ENCODE results near the gene WDR4.
"Not testable (repeated sequence)": the region's sequence is repeated elsewhere in the genome, so short reads cannot be mapped to it uniquely, and the experiment has no call there.

WDR4 gene

DNA sequence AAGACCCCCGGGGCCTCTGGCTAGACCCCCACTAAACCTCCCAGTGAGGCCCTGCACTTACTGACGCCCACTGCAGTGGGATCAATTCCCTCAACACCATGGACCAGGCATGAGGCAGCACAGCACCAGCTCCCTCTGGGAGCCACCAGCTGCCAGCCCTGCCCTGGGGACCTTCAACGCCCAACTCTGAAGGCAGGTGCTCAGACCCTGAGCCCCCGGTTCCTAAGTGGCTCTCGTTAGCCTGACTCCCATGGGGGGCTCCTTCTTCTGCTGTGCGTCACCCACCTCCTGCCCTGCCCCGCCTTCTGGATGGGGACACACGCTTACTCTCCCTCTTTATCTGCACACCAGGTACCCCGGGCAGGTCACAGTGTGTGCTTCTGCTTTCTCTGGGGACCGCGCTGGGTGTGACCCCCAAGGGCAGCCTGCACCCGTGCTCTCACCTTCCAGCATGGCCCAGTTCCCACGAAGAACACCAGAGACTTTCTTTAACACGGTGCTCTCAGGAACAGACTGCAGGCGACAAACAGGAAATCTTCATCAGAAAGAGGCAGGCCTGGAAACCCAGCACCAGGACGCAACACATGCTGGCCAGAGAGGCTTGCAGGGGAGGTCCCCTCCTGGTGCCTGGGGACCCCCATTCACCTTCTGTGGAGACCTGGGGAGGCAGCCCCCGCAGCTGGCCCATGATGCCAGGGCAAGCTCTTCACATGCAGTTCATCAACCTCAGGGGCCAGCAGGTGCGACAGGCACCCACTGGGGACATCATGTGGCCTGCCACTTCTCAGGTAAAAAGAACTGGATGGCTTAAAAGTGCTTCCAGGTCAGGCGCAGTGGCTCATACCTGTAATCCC, 27.3 kb downstream of the WDR4 start:
- no peak for DNase-seq

DNA sequence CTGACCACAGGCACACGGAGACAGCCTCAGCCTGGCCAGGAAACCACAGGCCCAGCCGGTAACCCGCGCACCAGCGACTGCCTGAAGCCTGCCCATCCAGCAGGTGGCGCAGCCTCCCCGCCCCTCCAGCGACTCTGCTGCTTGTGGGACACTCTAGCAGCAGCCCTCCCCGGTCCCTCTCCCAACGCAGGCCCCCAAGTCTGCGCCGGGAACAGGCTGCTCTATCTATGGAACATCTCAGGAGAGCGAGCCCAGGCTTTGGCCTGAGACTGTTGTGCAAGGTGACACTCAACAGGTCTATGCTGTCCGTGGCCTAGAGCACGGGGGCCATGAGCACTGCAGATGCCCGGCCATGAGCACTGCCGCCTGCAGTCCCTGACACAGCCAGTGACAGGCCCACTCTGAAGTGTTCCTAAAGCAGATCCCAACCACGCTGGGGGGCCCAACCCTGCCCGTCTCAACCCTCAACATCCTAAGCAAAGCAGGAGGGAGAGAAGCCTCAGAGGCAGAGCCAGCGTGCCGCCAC, 28.4 kb downstream of the WDR4 start:
- DNase-seq = no peak

DNA sequence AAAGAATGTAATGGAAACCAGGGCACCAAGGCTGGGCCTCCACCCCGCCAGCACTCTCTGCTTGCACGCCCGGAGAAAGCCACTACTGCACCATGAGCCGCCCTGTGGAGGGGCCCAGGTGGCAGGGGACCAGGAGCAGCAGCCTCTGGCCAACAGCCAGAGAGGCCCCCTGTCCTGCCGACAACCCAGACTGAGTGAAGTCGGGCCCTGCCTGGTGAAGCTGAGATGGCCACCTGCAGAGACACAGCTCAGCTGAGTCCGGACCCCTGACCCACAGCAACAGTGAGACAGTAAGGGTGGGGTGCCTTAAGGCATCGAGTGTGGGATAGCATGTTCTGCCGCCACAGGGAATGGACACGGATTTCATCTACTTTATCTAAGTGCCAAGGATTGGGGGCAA, 28.9 kb downstream of the WDR4 start:
- no peak for DNase-seq

DNA sequence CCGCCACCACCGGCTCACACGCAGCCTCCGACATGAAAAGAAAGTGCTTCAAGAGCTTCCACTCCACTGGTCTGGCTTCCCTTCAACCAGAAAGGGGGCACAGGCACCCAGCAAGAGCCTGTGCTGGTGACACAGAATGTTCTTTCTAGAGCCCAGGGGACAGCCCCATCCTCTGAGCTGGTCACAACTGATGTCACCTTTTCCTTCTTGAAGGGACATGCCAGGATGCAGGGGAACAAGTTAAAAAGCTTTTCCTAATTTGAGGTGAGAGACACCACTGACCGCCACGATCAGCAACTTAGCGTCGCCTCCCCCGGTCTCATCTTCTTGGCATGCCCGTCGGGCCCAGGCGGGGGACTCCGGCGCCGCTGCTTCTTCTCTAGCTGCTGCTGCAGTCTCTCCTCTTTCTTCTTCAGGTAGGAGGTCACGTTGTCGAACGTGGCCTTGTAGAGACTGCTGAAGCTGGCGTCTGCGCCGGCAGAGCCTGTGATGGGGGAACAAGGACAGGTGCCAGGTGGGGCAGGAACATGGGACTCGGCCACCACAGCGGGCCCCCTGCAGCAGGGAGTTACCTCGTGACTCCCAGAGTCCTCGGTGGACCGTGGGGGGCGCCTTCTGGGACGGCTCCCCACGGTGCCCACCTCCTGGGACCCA, 29.5 kb downstream of the WDR4 start:
- DNase-seq = no peak

DNA sequence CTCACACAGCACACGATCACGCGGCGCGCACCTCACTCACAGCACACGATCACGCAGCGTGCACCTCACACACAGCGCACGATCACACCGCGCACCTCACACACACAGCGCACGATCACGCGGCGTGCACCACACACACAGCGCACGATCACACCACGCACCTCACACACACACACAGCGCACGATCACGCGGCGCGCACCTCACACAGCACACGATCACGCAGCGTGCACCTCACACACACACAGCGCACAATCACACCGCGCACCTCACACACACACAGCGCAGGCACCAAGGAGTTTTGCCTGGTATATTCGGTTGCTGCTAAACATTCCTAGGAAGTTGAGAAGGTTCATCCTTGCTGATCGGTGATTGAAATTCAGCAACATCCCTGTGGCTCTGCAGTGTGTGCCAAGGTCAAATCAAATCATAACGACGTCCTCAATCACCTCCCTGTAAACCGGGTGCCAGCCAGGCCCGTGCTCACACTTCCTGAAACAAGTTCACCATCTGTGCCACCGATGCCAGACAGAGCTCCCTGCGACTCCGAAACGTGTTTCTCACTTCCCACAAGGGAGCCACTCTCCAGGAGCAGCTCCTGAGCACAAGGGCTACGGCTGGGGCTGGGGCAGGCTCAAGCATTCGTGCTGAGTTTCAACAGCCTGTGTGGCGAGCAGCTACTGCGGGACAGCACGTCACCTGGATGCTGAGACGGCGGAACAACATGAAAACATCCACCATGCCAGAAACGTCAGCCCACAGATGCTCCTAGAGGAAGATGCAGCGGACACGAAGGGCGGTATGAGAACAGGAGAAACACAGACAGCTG, 30.2 kb downstream of the WDR4 start:
- DNase-seq = no peak

DNA sequence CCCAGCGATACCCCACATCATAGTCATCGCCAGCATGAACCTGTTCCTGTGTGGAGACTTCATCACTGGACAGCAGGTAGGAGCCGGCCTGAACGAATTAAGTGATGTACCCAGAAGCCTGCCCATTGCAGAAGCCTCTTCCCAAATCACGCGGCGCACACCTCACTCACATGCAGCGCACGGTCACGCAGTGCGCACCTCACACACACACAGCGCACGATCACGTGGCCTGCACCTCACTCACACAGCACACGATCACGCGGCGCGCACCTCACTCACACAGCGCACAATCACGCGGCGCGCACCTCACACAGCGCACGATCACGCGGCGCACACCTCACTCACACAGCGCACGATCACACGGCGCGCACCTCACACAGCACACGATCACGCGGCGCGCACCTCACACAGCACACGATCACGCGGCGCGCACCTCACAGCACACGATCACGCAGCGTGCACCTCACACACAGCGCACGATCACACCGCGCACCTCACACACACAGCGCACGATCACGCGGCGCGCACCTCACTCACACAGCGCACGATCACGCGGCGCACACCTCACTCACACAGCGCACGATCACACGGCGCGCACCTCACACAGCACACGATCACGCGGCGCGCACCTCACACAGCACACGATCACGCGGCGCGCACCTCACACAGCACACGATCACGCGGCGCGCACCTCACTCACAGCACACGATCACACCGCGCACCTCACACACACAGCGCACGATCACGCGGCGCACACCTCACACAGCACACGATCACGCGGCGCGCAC, 31.0 kb downstream of the WDR4 start:
- not testable (repeated sequence) for DNase-seq

DNA sequence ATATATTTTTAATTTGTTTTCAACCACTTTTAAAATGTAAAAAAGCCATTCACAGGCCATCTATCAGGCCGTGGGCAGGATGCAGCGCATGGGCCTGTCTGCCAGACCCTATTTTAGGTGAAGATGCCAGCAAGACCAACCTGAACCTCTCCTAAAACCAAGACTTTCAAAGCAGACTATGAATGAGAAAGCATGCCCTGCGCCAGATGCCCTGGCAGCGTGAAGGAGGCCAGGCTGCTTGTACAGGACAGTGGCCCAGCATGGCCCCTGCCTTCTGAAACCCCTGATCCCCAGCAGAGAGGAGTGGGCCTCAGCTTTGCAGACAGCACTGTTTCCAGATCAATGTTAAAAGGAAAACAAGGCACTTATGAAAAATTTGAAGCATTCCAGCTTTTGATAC, 31.6 kb downstream of the WDR4 start:
- DNase-seq = no peak

DNA sequence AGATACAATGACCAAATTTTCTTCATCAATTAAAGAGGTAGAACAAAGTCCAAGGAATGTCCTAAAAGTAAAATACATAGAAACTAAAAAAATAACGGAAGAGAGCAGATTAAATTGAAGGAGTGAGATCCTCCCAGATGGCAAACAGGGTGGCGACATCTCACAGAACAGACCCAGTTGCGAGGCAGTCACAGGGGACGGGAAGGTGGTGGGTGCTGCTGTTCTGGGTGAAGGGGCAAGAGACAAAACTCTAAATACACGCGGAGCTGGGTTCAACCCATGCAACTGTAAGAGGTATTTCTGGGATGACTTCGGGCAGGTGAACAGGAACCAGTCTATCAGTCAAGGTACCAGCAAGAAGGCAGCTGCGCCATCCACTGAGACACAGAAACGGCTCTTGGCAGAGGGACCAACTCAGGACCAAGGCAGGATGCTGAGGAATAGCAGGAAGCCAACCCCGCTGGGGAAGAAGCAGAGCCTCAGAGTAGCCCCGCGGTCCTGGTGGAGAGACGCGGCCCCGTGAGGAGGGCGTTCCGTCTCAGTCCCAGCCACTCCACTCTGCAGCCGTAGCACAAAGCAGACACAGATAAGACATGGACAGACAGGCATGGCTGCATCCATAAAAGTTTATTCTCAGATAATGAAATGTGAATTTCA, 32.2 kb downstream of the WDR4 start:
- no peak for DNase-seq

DNA sequence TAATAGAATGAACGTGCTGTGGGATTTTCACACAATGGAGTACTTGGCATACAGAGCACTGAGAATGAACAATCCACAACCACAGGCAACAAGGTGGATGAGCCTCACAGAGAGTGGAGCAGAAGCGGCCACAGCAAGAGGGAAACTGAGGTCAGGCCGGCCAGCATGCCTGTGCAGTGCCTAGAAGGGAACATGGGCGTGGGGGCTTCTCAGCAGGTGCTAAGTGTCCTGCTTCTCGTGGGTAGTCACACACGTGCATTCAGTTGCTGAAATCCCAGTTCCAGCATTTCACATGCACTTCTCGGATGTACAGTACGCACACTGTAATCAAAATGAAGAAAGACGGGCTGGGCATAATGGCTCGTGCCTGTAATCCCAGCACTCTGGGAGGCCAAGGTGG, 33.1 kb downstream of the WDR4 start:
- no peak for DNase-seq

DNA sequence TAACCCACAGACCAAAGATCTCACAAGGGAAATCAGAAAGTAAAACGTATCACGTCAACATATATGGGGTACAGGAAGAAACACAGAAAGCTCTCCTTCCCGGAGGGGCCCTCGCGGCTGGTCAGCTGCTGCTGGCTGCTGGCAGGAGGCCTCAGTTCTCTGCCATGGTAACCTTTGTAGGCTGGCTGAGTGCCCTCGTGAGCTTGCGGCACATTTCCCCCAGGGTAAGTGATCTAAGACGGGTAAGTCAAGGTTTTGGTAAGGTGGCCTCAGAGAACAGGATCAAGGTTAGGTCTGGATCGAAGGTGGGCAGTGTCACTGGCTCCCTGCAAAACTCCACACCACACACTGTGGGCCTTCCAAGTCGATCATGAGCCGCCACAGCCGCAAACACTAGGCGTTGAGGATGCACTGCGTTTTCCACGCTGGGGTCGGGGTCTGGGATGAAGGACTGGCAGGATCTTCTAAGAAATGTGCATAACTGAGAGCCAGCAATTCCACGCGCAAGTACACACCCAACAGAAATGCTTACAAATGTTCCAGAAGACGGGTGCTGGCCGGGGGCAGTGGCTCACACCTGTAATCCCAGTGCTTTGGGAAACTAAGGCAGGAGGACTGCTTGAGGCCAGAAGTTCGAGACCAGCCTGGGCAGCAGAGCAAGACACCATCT, 33.9 kb downstream of the WDR4 start:
- no peak for DNase-seq

DNA sequence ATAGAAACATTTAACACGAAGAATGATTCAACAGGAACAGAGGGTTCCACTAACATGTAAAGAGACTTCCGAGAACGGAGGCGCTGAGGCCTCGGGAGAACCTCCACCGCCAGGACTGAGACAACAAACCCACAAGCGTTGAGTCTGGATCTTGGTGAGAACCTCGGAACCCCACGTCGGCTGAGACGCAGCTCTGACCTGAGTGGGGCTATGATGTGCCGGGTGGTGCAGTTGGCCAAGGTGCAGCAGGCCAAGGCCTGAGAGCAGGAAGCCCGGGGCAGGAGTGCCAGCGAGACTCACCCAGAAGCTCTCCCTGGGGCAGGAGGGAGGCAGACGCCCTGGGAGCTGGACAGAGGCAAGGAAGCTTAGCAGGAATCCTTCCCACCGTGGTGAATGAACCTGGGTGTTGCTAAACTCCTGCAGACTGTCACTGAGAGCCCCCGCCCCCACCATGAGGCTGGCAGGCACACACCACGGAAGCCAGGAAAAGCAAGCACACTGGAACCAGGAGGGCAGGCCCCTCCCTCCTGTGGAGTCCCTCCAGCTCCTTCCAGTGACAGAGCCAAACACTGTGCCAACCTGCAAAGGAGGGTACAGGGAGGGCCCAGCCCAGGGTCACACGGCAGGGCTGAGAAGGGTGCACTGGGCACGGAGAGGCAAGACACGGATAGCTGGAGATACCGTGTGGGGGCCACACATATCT, 34.8 kb downstream of the WDR4 start:
- no peak for DNase-seq

DNA sequence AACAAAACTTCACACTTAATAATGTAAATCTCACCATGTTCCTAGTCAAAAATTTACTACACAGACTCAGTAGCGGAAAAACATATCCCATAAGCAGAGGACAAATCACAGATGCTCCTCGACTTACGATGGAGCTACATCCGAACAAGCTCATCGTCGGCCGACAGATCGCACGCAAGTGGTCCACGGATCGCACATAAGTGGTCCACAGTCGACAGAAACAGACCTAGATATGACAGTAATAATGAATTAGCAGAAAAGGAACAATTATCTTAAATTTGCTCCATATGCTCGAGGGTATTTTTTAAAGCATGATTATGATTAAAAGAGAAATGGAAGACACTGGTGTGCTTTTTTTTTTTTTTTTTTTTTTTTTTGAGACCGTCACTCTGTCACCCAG, 36.3 kb downstream of the WDR4 start:
- DNase-seq = no peak

DNA sequence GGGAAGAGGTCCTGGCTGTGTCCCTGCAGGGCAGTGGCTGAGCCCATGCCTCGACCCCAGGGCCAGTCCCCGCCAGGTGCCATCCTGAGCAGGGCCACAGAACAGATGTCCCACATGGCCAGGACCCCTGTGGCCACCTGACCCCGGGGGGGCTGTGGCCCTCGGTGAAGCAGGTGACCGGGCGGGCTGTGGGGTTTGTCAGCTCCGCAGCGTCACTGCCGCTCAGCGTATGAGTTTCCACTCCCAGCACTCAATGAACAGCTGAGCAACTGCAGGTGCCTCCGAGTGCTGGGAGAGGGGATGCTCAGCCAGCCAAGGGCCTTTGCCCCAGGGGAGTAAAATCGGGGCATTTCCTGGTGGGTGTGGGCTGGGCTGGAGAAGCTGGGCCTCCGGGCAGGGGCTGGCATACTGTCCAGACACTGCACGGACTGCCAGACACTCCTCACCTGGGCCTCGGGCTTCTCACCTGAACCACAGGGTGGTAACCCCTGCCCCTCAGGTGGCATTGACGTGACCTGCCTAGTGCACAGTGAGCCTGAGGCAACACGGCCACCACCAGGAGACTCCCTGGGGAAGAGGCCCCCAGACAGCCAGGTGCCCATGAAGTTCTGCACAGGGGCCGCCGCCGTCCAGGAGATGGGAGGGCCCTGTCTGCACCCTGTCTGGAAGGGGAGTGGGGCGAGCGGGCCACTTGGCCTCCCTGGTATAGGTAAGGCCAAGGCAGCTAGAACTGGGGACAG, 37.3 kb downstream of the WDR4 start:
- DNase-seq = not testable (repeated sequence)

DNA sequence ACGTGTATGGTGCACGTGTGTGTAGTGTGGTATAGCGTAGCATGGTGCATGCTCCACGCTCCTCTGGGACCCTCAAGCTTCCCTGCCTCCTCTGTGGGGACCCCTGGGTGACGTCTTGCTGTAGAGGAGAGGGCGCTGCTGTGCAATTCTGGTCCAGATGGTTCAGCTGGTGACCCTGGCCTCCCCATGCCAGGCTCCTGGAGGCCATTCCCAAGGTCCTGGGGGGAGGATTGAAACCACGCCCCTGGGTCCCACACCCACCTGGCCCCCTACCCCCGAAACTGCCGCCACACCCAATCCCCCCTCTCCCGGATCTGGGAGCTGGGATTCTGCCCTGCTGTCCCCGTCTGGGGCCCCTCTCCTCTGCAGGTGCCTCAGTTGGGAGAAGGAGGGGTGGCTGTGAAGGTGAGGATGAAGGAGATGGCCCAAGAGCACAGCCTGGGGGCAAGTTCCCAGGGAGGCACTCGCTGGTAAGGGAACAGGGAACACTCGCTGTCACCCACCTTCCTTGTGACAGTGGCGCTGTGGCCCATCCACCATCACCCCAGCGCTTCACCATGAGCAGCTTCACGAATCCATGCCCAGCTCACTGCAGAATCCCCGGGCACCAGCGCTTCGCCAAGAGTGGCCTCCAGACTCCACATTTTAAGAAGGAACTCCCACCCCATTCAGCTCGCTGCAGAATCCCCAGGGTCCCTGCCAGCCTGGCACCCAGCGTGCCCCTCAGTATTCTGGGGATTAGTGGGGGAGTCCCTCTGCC, 38.0 kb downstream of the WDR4 start:
- DNase-seq = no peak

DNA sequence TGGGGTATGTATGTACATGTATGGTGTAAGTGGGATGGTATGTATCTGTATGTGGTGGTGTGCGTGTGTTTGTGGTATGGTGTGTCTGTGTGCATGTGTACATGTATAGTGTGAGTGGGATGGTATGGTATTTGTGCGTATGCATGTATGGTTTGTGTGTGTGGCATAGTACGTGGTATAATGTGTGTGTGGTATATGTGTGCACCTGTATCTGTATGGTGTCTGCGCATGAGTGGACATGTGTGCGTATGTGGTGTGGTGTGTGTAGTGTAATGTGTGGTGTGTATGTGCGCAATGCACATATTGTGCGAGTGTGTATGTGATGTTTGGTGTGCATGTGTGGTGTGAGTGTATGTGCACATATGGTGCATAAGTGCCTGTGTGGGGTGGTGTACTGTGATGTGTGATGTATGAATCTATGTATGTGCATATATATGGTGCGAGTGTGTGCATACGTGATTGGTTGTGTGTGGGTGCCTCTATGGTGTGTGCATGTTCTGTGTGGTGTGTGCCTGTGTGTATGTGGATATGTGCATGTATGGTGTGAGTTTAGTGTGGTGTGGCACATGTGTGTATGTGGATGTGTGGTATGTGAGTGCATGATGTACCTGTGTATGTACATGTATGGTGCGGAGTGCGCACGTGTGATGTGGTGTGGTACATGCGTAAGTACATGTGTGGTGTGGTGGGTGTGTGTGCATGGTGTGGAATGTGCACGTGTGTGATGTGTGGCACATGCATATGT, 38.8 kb downstream of the WDR4 start:
- DNase-seq = no peak

DNA sequence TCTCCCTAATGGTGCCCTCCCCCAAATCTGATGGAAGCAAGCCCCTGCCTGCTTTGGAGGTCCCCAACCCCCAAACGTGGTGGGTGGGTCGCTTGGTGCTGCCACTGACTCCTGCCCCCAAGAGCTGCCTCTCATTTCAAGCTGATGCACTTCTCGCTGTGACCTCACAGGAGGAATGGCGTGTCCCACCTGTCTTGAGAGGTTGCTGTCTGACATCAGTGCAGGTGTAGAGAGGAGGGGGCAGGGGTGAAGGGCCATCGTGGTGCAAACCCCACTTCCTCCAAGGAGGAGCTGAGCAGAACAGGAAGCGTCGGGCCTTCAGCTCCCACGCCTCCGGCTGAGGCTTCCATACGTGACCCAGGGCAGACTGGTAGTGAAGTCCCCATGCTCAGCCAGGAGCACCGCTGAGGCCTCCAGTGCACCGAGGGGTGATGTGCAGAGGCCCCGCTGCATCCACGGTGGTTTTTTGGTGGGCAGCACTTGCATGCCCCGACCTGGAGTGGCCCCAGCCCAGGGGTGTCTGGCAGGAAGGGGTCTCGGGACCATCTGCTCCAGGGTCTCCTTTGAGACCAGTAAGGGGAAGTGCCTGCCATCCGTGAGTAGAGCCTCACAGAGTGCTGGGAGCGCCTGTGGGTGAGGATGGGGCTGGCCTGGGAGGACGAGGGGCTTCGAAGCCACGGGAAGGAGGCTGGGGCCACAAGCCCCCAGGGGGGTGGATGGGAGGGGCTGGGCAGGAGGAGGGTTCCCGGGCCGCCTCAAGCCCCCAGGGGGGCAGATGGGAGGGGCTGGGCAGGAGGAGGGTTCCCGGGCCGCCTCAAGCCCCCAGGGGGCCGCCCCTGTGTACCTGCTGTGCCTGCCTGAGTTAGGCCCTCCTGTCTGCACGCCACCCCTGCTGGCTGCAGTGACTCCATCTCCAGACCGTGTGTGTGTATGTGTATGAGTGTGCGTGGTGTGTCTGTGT, 39.8 kb downstream of the WDR4 start:
- no peak for DNase-seq

DNA sequence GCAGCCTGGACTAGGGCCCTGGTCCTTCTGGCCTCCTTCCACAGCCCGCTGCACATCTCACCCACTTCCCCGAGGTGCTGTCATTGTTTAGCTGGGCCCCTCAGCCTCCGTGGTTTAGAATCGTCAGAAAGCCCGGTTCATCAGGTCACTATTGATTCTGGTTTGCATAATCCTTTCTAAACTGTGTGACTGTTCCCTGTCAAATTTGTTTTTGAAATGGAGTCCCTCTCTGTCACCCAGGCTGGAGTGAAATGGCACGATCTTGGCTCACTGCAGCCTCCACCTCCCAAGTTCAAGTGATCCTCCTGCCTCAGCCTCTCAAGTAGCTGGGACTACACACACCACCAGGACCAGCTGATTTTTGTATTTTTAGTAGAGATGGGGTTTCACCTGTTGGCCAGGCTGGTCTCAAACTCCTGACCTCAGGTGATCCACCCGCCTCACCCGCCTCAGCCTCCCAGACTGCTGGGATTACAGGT, 41.1 kb downstream of the WDR4 start:
- DNase-seq = not testable (repeated sequence)
